Superior temporal gyrus (tissue), 1 donor: ENCODE measurements around the gene BCAS4.
"Not testable (repeated sequence)": the region's sequence is repeated elsewhere in the genome, so short reads cannot be mapped to it uniquely, and the experiment has no call there.

Source experiments
- DNase-seq: peaks from one replicate; pipeline ENCODE4 v3.0.0-alpha.2; 2016; ENCODE audit errors: extremely low spot score

The BCAS4 gene

GRCh38 chr20:50799176-50799889 lies 4.5 kb downstream of the BCAS4 start:
- DNase-seq, result no peak

GRCh38 chr20:50799890-50800550 lies 5.2 kb downstream of the BCAS4 start:
- no peak for DNase-seq

- DNase-seq, result not testable (repeated sequence)
Observed at GRCh38 chr20:50800986-50801746, 6.3 kb downstream of the BCAS4 start.

- DNase-seq, result no peak
Observed at GRCh38 chr20:50801747-50802125, 6.9 kb downstream of the BCAS4 start.

- no peak for DNase-seq
Observed at GRCh38 chr20:50802289-50802688, 7.4 kb downstream of the BCAS4 start.

GRCh38 chr20:50804437-50805348 lies 9.8 kb downstream of the BCAS4 start:
- no peak for DNase-seq

- DNase-seq, result no peak
Observed at GRCh38 chr20:50805349-50805684, 10.5 kb downstream of the BCAS4 start.

GRCh38 chr20:50806126-50806768 lies 11.4 kb downstream of the BCAS4 start:
- DNase-seq, result no peak

- no peak for DNase-seq
Observed at GRCh38 chr20:50810063-50810462, 15.2 kb downstream of the BCAS4 start.

- no peak for DNase-seq
Observed at GRCh38 chr20:50810842-50811241, 16.0 kb downstream of the BCAS4 start.

GRCh38 chr20:50813101-50813643 lies 18.3 kb downstream of the BCAS4 start:
- DNase-seq, result no peak

GRCh38 chr20:50813801-50814200 lies 18.9 kb downstream of the BCAS4 start:
- DNase-seq, result no peak

GRCh38 chr20:50814438-50815161 lies 19.7 kb downstream of the BCAS4 start:
- no peak for DNase-seq

GRCh38 chr20:50815162-50815989 lies 20.5 kb downstream of the BCAS4 start:
- DNase-seq, result no peak

GRCh38 chr20:50817776-50818172 lies 22.9 kb downstream of the BCAS4 start:
- DNase-seq, result no peak

- DNase-seq, result no peak
Observed at GRCh38 chr20:50819349-50819748, 24.5 kb downstream of the BCAS4 start.

- DNase-seq, result no peak
Observed at GRCh38 chr20:50820515-50821256, 25.8 kb downstream of the BCAS4 start.

- DNase-seq, result no peak
Observed at GRCh38 chr20:50821257-50821921, 26.5 kb downstream of the BCAS4 start.
